Measurements from ENCODE around the gene GLB1L. TPM values are rescaled to one million over a fixed set of nuclear protein-coding genes. Genes with fewer than 3 reads are reported as not detected.

GLB1L gene
- total RNA-seq, 6 experiments from 2014 or later, result 2.1 to 4.2 (median 2.8) TPM

- peaks cover 0 to 37% (median 5%) of the 10 kb centered on the region in 4 donors for H3K36me3 ChIP-seq
- ATAC-seq, result peak in 3 of 4 donors; percentile 4 to 8 (median 5)
Observed at GRCh38 chr2:219207884-219208740, 37.1 kb downstream of the GLB1L start.

GRCh38 chr2:219207134-219207883 is 37.9 kb downstream of the GLB1L start:
- H3K9me3 ChIP-seq, result no peaks in the 10 kb centered on the region
- peaks cover 0 to 31% (median 5%) of the 10 kb centered on the region in 4 donors for H3K36me3 ChIP-seq
- no peaks in the 10 kb centered on the region for H3K27me3 ChIP-seq
- 5% methylated on average over 13 of the region's 22 CpGs for WGBS (ENCODE audit: insufficient coverage, low coverage, low lambda C conversion rate, missing lambda C conversion rate)
- peaks cover 0 to 24% (median 8%) of the 10 kb centered on the region in 4 donors for H3K4me1 ChIP-seq
- peak overlapping the region; percentile 80 to 95 (median 93) for H3K27ac ChIP-seq
- no peak for TF ChIP-seq POLR2A (IDR thresholded peaks at IDR 0.05)
- TF ChIP-seq, protein P1, sequence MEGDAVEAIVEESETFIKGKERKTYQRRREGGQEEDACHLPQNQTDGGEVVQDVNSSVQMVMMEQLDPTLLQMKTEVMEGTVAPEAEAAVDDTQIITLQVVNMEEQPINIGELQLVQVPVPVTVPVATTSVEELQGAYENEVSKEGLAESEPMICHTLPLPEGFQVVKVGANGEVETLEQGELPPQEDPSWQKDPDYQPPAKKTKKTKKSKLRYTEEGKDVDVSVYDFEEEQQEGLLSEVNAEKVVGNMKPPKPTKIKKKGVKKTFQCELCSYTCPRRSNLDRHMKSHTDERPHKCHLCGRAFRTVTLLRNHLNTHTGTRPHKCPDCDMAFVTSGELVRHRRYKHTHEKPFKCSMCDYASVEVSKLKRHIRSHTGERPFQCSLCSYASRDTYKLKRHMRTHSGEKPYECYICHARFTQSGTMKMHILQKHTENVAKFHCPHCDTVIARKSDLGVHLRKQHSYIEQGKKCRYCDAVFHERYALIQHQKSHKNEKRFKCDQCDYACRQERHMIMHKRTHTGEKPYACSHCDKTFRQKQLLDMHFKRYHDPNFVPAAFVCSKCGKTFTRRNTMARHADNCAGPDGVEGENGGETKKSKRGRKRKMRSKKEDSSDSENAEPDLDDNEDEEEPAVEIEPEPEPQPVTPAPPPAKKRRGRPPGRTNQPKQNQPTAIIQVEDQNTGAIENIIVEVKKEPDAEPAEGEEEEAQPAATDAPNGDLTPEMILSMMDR (IDR thresholded peaks at IDR 0.05), result no peak
- peak overlapping the region; percentile 60 to 84 (median 82) for H3K4me3 ChIP-seq
- no peak for ATAC-seq
- intact Hi-C loops (cut with DNase I), result loop anchor here in 1 of 2 donors (5.0 kb wide), 1 partner anchor 35 kb away; the partner anchor contains the start of gene SLC23A3
- DNase-seq, result no peak

More at GRCh38 chr2:219207884-219208740, 37.1 kb downstream of the GLB1L start:
- Histone ChIP-seq H3K4me1 (peaks cover 0 to 24% (median 8%) of the 10 kb centered on the region in 4 donors), H3K27ac (peak overlapping the region in 2 of 3 donors; percentile 93 to 95), H3K9me3 (no peaks in the 10 kb centered on the region), H3K27me3 (no peaks in the 10 kb centered on the region), H3K4me3 (peak overlapping the region in 2 of 3 donors; percentile 82 to 84)
- no peak for DNase-seq
- intact Hi-C loops (cut with DNase I), result loop anchor here in 1 of 2 donors (5.0 kb wide), 1 partner anchor 36 kb away; the partner anchor contains the start of gene SLC23A3
- WGBS (ENCODE audit: insufficient coverage, low coverage, low lambda C conversion rate, missing lambda C conversion rate), result 25% methylated on average over 16 of the region's 17 CpGs
- TF ChIP-seq, protein P1 (IDR thresholded peaks at IDR 0.05), result no peak
- no peak for TF ChIP-seq POLR2A (IDR thresholded peaks at IDR 0.05)

DNA sequence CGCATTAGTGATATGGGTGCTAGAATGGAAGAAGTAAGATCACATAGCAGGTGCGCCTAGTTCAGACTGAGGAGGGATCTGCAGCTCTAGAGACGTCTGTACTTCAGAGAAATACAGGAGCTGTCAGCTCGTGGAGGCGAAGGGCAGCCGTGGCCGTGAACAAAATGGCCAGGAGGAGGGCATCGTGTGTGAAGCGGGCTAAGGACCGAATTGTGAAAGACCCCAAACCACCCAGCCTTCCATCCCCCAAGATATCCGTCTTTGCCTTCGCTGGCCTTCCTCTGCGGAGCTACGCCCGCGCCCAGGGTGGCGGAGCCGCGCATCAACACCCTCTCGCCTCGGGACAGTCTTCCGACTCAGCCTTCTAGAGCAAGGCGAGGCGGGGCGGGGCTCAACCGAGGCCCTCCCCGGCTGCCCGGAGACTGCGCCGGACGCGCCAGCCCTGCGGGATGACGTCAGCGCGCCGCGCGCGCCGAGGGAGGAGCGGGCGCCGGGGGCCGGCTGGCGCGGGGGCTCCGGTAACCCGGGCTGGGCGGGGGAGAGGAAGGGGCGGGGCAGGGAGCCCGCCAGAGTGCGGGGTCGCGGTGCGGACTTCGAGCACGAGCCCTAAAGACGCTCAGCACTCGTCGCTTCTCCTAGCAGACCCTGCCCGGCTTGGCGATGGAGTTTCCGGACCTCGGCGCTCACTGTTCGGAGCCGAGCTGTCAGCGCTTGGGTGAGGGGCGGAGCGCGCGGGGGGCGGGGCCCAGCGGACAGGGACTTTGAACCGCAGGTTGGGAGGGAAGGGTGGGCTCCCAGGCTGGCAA is 38.7 kb downstream of the GLB1L start, which contains the start of gene ZFAND2B:
TSS of gene ZFAND2B (plus strand) at position 455 of the 806 bp plus-strand sequence. CDS start at position 661, 206 bp downstream.
- WGBS (ENCODE audit: insufficient coverage, low coverage, low lambda C conversion rate, missing lambda C conversion rate), result 0% methylated on average over 17 of the region's 76 CpGs

More for the DNA sequence above, 38.7 kb downstream of the GLB1L start, which contains the start of gene ZFAND2B:
- peaks cover 0 to 24% (median 8%) of the 10 kb centered on the region in 4 donors for H3K4me1 ChIP-seq
- intact Hi-C loops (cut with DNase I), result loop anchor here in 1 of 2 donors (5.0 kb wide), 1 partner anchor 34 kb away; the partner anchor contains the start of gene SLC23A3
- peak; percentile 96 to 98 (median 97) for DNase-seq
- peak within 1 kb of the TSS; percentile 80 to 95 (median 93) for H3K27ac ChIP-seq
- peaks cover 0 to 25% (median 5%) of the 10 kb centered on the region in 4 donors for H3K36me3 ChIP-seq
- TF ChIP-seq POLR2A (IDR thresholded peaks at IDR 0.05), result peak; percentile 96
- TF ChIP-seq, protein P1 (IDR thresholded peaks at IDR 0.05), result peak in 1 of 4 donors; percentile 26
- peak; percentile 89 to 95 (median 92) for ATAC-seq
- H3K4me3 ChIP-seq, result peak within 1 kb of the TSS; percentile 60 to 84 (median 82)
- no peaks in the 10 kb centered on the region for H3K9me3 ChIP-seq
- no peaks in the 10 kb centered on the region for H3K27me3 ChIP-seq

Measured in right lobe of liver (tissue), 6 donors.